OCI-LY7 (cell line): ENCODE results near the gene C16orf95.

Source experiments
- EZH2phosphoT487 ChIP-seq: fragments of 200-600 bp; sonication (generic); IDR thresholded peaks from 2 replicates; pipeline ENCODE4 v1.6.1; 2018; ENCODE audit warnings: low read depth, borderline replicate concordance, mild to moderate bottlenecking, mixed run types, antibody characterized with exemption, low read length, moderate library complexity, mixed read lengths
- TF ChIP-seq, protein P1 (sequence below): fragments of 200-600 bp; sonication (generic); conservative IDR thresholded peaks from 2 replicates; pipeline ENCODE4 v1.5.1; 2014; ENCODE audit warnings: mild to moderate bottlenecking, antibody characterized with exemption, low read length, moderate library complexity, mixed read lengths

DNA sequence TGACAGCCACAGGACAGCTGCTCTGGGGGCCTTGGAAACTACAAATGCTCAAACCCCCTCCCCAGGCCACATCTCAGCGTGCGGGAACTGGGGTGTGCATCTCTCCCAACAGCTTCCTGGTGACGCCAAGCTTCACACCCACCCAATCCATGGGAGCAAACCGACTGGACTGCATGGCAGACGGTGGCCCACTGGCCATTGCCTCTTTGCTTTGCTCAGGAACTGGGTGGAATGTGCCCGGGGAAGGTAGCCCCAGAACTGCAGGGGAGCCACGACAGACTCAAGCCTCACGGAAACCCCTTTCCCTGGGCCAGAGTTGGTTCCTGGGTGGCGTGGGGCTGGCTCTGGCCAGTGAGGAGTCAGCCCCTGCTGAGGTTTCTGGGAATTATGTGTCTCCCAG is 5.2 kb upstream of the C16orf95 start:
- TF ChIP-seq, protein P1, sequence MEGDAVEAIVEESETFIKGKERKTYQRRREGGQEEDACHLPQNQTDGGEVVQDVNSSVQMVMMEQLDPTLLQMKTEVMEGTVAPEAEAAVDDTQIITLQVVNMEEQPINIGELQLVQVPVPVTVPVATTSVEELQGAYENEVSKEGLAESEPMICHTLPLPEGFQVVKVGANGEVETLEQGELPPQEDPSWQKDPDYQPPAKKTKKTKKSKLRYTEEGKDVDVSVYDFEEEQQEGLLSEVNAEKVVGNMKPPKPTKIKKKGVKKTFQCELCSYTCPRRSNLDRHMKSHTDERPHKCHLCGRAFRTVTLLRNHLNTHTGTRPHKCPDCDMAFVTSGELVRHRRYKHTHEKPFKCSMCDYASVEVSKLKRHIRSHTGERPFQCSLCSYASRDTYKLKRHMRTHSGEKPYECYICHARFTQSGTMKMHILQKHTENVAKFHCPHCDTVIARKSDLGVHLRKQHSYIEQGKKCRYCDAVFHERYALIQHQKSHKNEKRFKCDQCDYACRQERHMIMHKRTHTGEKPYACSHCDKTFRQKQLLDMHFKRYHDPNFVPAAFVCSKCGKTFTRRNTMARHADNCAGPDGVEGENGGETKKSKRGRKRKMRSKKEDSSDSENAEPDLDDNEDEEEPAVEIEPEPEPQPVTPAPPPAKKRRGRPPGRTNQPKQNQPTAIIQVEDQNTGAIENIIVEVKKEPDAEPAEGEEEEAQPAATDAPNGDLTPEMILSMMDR: no peak
- TF ChIP-seq EZH2phosphoT487: no peak
